Heart left ventricle (tissue), 16 donors: ENCODE measurements around the gene MYBPH. TPM values are rescaled to one million over a fixed set of nuclear protein-coding genes. Genes with fewer than 3 reads are reported as not detected.

Source experiments
- ATAC-seq, 4 donors: fragments of 200-7000 bp; cut with Tn5 transposase; one replicate each; pipeline ENCODE4 v1.9.1; 2020 to 2022; ENCODE audit warnings: moderate library complexity in 4 of 4, mild to moderate bottlenecking in 3 of 4, moderate number of reproducible peaks in 1 of 4
- DNase-seq, 5 donors: peaks; one replicate each; pipeline ENCODE4 v3.0.0-alpha.2; 2020
- H3K27ac ChIP-seq, 12 donors: fragments of 200-600 bp; sonication (generic) in 4 of 12; one replicate each; pipeline versions ENCODE4 v1.5.0 to v1.8.0; 2016 to 2022; ENCODE audit warnings: mild to moderate bottlenecking in 2 of 12
- H3K27me3 ChIP-seq, 9 donors: fragments of 200-600 bp; sonication (generic) in 2 of 9; one replicate each; pipeline versions ENCODE4 v1.5.1 to v1.8.0; 2016 to 2022; ENCODE audit warnings: mild to moderate bottlenecking in 3 of 9
- H3K36me3 ChIP-seq, 9 donors: fragments of 200-600 bp; sonication (generic) in 2 of 9; one replicate each; pipeline versions ENCODE4 v1.5.0 to v1.8.0; 2018 to 2022; ENCODE audit warnings: mild to moderate bottlenecking in 2 of 9
- H3K4me1 ChIP-seq, 12 donors: fragments of 200-600 bp; sonication (generic) in 4 of 12; one replicate each; pipeline versions ENCODE4 v1.5.0 to v1.8.0; 2016 to 2022; ENCODE audit warnings: mild to moderate bottlenecking in 3 of 12
- H3K4me3 ChIP-seq, 12 donors: fragments of 200-600 bp; sonication (generic) in 4 of 12; one replicate each; pipeline versions ENCODE4 v1.5.0 to v1.8.0; 2017 to 2022; ENCODE audit warnings: mild to moderate bottlenecking in 9 of 12, moderate library complexity in 4 of 12
- H3K9me3 ChIP-seq, 12 donors: fragments of 200-600 bp; sonication (generic) in 4 of 12; one replicate each; pipeline versions ENCODE4 v1.5.0 to v1.8.0; 2016 to 2022; ENCODE audit warnings: mild to moderate bottlenecking in 1 of 12
- POLR2A ChIP-seq, 2 donors: fragments of 450-650 bp; IDR thresholded peaks; one replicate each; pipeline ENCODE4 v1.6.1; 2017; ENCODE audit warnings: antibody characterized with exemption in 2 of 2, mild to moderate bottlenecking in 2 of 2, moderate library complexity in 2 of 2
- WGBS, 4 donors: extraction: QIAGEN DNeasy Blood & Tissue Kit in 2 of 4; methylation state at CpG; one replicate each; pipeline versions ENCODE4 v1.1.5 to v1.1.7; 2013 to 2018; 5-methylcytosine and 5-hydroxymethylcytosine counted together
- intact Hi-C, 10 donors: fragments of 100-400 bp; cut with DNase I; formaldehyde crosslinking; loops; one replicate each; pipeline versions ENCODE4 v1.11.1 to v1.14.2; 2022
- polyA plus RNA-seq, 2 donors: library from polyadenylated mRNA; stranded (reverse); fragments of 200-250 nt; gene quantifications; one replicate each; pipeline ENCODE4 v1.2.3, GENCODE V29; 2013
- total RNA-seq, 9 donors: library from RNA; depleted of rRNA in 2 of 9; stranded (reverse); fragments of >200 nt in 2 of 9; fragmentation: NEBNext Ultra II Directional in 3 of 9; extraction: Animal tissue kit (Norgen Biotek cat#: 25700) in 3 of 9; gene quantifications; one replicate each; pipeline versions ENCODE4 v1.1.0 to v1.2.4, GENCODE V29; 2016 to 2023
- TF ChIP-seq, protein P1 (sequence below), 12 donors: fragments of 200-600 bp; sonication (generic) in 4 of 12; IDR thresholded peaks; one replicate each; pipeline versions ENCODE4 v1.5.0 to v1.8.0; 2018 to 2022; ENCODE audit warnings: antibody characterized with exemption in 12 of 12, mild to moderate bottlenecking in 5 of 12
- donor health status: ischemic (EF 13 %, LVEDD 7.1; RV severe dilation, severe dysfunction).
- donor health status: healthy with polysubstance abuse.
- donor health status: DM: no; HTN: yes; CAD: no.
- donor health status: DM: no; HTN: no; CAD: no.
- donor health status: ischemic (EF 25% LVEDD 6.9; RV normal size, moderate dysfunction).
- donor health status: ischemic (EF 25% LVEDD 5.7; RV mildly dilated, moderate dysfunction).
- donor health status: healthy.
- donor health status: DM: yes; HTN: yes; CAD: no.
- donor health status: ischemic (EF 35%, LVEDD 5.7; RV mildly dilated, moderate dysfunction).
- donor health status: nonischemic (EF 11% LVEDD 7.7; RV severe dilation, severe dysfunction).
- donor health status: DM: yes; HTN: yes; CAD: no.
- donor health status: PGD.
- donor health status: ischemic (EF 29% LVEDD 5.4; RV normal size, mild dysfunction).
- donor health status: nonischemic (EF 23%, LVEDD 6.1; RV moderate dilation, normal function).

Gene MYBPH
- total and polyA plus RNA-seq, 11 donors: 0.32 TPM; not detected in 10

DNA sequence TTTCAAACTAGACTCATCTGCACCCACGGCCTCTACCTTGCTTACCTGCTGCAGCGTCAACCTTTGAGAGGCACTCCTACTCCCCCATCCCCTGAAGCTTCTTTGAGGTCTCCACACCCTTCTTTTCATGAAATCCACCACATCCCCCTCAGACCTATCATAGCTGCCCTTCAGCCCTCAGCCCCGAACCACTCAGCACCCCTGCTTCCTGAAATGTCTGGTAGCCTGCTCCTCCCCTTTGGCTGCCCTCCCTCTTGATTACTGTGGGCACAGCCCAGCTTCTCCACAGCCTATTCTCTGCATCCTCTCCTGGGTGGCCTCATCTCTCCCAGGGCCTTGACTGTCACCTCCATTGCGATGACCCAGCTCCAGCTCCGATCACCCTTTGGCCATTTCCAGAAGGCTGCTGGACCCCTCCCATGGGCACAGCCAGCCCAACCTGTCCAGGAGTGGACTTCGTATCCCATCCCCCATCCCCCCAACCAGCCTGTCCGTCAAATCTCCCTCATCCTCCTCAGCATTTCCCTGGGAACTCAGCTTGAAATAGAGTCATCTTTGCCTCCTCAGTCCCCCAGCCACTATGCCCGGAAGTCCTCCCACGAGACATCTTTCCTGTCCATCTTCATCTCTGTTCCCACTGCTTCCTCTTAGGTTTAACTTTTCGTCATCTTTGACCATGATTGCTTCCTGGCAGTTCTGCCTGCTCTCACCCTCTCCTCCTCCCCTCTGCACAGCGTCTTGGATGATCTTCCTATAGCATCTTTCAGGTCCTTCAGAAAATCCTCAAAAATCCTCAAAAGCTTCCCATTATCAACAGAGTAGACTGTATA lies 54.2 kb downstream of the MYBPH start:
- intact Hi-C loops: no loop called here
- no peaks in the 10 kb centered on the region for H3K36me3 ChIP-seq
- H3K27me3 ChIP-seq: peaks cover 0 to 75% (median 12%) of the 10 kb centered on the region in 9 donors
- WGBS, 4 donors: 56 to 71% (median 67%) methylated on average over 11 of the region's 11 CpGs
- H3K4me1 ChIP-seq: peaks cover 0 to 16% (median 6%) of the 10 kb centered on the region in 12 donors
- no peak for TF ChIP-seq POLR2A (IDR thresholded peaks at IDR 0.05)
- TF ChIP-seq, protein P1, sequence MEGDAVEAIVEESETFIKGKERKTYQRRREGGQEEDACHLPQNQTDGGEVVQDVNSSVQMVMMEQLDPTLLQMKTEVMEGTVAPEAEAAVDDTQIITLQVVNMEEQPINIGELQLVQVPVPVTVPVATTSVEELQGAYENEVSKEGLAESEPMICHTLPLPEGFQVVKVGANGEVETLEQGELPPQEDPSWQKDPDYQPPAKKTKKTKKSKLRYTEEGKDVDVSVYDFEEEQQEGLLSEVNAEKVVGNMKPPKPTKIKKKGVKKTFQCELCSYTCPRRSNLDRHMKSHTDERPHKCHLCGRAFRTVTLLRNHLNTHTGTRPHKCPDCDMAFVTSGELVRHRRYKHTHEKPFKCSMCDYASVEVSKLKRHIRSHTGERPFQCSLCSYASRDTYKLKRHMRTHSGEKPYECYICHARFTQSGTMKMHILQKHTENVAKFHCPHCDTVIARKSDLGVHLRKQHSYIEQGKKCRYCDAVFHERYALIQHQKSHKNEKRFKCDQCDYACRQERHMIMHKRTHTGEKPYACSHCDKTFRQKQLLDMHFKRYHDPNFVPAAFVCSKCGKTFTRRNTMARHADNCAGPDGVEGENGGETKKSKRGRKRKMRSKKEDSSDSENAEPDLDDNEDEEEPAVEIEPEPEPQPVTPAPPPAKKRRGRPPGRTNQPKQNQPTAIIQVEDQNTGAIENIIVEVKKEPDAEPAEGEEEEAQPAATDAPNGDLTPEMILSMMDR (IDR thresholded peaks at IDR 0.05): no peak
- no peak overlapping the region for H3K27ac ChIP-seq
- H3K9me3 ChIP-seq: no peaks in the 10 kb centered on the region
- DNase-seq (no peak), ATAC-seq (no peak)
- no peak overlapping the region for H3K4me3 ChIP-seq

DNA sequence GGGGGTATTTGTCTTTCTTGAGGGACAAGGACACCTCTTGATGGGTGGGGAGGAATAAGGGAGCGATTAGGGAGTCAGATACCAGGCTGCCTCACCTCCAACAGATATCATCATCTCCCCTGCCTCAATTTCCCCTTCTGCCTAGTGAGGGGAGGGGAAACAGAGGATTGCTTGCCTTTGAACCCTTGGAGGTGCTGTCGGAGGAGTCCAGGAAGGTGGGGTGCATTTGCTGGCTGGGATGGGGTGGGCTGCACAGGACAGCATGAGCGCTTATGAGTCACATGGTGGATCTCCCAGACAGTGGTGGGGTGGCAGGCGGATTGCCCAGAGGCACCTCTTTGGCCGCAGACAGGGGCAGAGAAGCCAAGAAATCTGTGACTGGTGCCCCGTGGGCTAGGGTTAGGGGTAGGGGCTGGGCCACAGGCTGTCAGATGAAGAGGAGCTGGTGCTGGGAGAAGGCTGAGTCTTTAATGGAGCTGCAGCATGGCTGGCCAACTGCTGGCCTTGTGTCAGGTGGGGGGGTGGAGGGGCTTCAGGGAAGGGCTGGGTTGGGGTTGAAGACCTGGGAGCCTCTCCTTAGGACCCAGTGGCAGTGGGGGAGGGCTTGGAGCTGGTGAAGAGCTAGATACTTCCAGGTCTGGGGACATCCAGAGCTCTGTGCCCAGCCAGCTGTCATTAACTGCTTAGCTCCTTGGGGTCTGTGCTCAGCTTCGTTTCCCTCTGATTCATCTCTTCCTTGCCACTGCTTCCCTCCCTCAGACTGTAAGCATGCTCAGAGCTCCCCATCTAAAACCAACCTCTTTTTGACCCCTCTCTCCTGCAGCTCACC lies 55.1 kb downstream of the MYBPH start:
- Histone ChIP-seq H3K27ac (no peak overlapping the region), H3K9me3 (no peaks in the 10 kb centered on the region), H3K4me3 (no peak overlapping the region), H3K36me3 (no peaks in the 10 kb centered on the region), H3K4me1 (peaks cover 0 to 11% (median 3%) of the 10 kb centered on the region in 12 donors), H3K27me3 (peaks cover 0 to 70% (median 12%) of the 10 kb centered on the region in 9 donors)
- DNase-seq (no peak), ATAC-seq (no peak)
- intact Hi-C loops: no loop called here
- 76 to 85% (median 80%) methylated on average over 7 of the region's 7 CpGs for WGBS, 4 donors
- no peak for TF ChIP-seq POLR2A (IDR thresholded peaks at IDR 0.05)
- TF ChIP-seq, protein P1 (IDR thresholded peaks at IDR 0.05): no peak

Other genes with a start within 250 kb of the MYBPH start
- gene KLHL12, start 248.6 kb downstream of the MYBPH start, total RNA-seq: 10 to 100 TPM; 16.1 to 30.1 (median 21.5) TPM
- gene KLHL12, start 248.6 kb downstream of the MYBPH start, polyA plus RNA-seq: 10 to 100 TPM; 10.4 to 17.2 TPM
- gene ADIPOR1, start 217.5 kb downstream of the MYBPH start, total RNA-seq: 100 to 1,000 TPM in 5 of 9 donors, 10 to 100 TPM in 4; 91.4 to 155 (median 102) TPM
- 100 to 1,000 TPM in 1 of 2 donors, 10 to 100 TPM in 1; 57.4 to 154 TPM for gene ADIPOR1, start 217.5 kb downstream of the MYBPH start, polyA plus RNA-seq
- 100 to 1,000 TPM; 146 to 274 (median 190) TPM for gene CYB5R1, start 208.6 kb downstream of the MYBPH start, total RNA-seq
- gene CYB5R1, start 208.6 kb downstream of the MYBPH start, polyA plus RNA-seq: 100 to 1,000 TPM; 128 to 286 TPM
- gene TMEM183A, start 168.5 kb downstream of the MYBPH start, total RNA-seq: 10 to 100 TPM; 20.0 to 34.8 (median 29.9) TPM
- 10 to 100 TPM in 1 of 2 donors, 1 to 10 TPM in 1; 9.5 to 45.7 TPM for gene TMEM183A, start 168.5 kb downstream of the MYBPH start, polyA plus RNA-seq
- gene PPFIA4, start 149.3 kb downstream of the MYBPH start, total RNA-seq: 10 to 100 TPM; 15.4 to 50.3 (median 36.9) TPM
- gene PPFIA4, start 149.3 kb downstream of the MYBPH start, polyA plus RNA-seq: 10 to 100 TPM; 11.2 to 35.5 TPM
- gene MYOG, start 89.8 kb downstream of the MYBPH start, total RNA-seq: not detected
- not detected for gene MYOG, start 89.8 kb downstream of the MYBPH start, polyA plus RNA-seq
- gene ADORA1, start 48.1 kb downstream of the MYBPH start, total RNA-seq: 10 to 100 TPM in 3 of 9 donors, 1 to 10 TPM in 5, under 1 TPM in 1; 0.81 to 16.2 (median 9.5) TPM
- 10 to 100 TPM in 1 of 2 donors, 1 to 10 TPM in 1; 2.6 to 17.8 TPM for gene ADORA1, start 48.1 kb downstream of the MYBPH start, polyA plus RNA-seq
- gene CHI3L1, start 10.9 kb upstream of the MYBPH start, total RNA-seq: 10 to 100 TPM in 2 of 9 donors, 1 to 10 TPM in 3, under 1 TPM in 3, not detected in 1; 0.27 to 27.1 (median 1.3) TPM
- gene CHI3L1, start 10.9 kb upstream of the MYBPH start, polyA plus RNA-seq: 1 to 10 TPM in 1 of 2 donors, under 1 TPM in 1; 0.15 to 5.5 TPM
- gene CHIT1, start 53.8 kb upstream of the MYBPH start, total RNA-seq: 1 to 10 TPM in 1 of 9 donors, under 1 TPM in 4, not detected in 4; 0.05 to 1.7 (median 0.22) TPM
- gene CHIT1, start 53.8 kb upstream of the MYBPH start, polyA plus RNA-seq: not detected
- 100 to 1,000 TPM in 1 of 9 donors, 10 to 100 TPM in 8; 28.0 to 174 (median 42.1) TPM for gene BTG2, start 129.7 kb upstream of the MYBPH start, total RNA-seq
- 10 to 100 TPM; 23.8 to 77.3 TPM for gene BTG2, start 129.7 kb upstream of the MYBPH start, polyA plus RNA-seq
- 10 to 100 TPM in 4 of 9 donors, 1 to 10 TPM in 5; 6.1 to 33.2 (median 8.5) TPM for gene FMOD, start 175.3 kb upstream of the MYBPH start, total RNA-seq
- gene FMOD, start 175.3 kb upstream of the MYBPH start, polyA plus RNA-seq: 1 to 10 TPM; 3.0 to 7.0 TPM